Measurements from ENCODE around the gene IWS1. TPM values are rescaled to one million over a fixed set of nuclear protein-coding genes. Genes with fewer than 3 reads are reported as not detected.
A peak's percentile ranks its signal among the peaks of the same experiment; 100 is the strongest.

IWS1 gene
- total RNA-seq, 3 donors from 2014 or later, result 24.0 to 51.8 (median 43.2) TPM

DNA sequence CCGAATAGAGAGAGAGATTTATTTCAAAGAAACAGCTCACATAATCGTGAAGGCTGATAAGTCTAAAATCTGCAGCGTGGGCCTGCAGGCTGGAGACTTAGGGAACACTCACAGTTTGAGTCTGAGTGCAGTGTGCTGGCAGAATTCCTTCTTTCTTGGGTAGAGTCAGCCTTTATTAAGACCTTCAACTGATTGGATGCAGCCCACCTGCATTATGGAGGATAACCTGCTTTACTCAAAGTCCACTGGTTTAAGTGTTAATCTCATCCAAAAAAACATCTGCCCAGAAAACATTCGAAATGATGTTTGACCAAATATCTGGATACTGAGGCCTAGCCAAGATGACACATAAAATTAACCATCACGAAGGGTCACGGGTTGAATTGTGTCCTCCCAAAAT, 91.8 kb downstream of the IWS1 start:
- DNase-seq (ENCODE audit: low spot score in 2 of 2), result peak in 1 of 2 donors; percentile 8
- Histone ChIP-seq H3K9me3 (peaks cover 0 to under 1% of the 10 kb centered on the region in 2 donors), H3K27me3 (no peaks in the 10 kb centered on the region), H3K27ac (no peak overlapping the region), H3K36me3 (no peaks in the 10 kb centered on the region), H3K4me3 (no peak overlapping the region), H3K4me1 (no peaks in the 10 kb centered on the region)
- no peak for TF ChIP-seq POLR2AphosphoS5 (IDR thresholded peaks at IDR 0.05)
- TF ChIP-seq, protein P1, sequence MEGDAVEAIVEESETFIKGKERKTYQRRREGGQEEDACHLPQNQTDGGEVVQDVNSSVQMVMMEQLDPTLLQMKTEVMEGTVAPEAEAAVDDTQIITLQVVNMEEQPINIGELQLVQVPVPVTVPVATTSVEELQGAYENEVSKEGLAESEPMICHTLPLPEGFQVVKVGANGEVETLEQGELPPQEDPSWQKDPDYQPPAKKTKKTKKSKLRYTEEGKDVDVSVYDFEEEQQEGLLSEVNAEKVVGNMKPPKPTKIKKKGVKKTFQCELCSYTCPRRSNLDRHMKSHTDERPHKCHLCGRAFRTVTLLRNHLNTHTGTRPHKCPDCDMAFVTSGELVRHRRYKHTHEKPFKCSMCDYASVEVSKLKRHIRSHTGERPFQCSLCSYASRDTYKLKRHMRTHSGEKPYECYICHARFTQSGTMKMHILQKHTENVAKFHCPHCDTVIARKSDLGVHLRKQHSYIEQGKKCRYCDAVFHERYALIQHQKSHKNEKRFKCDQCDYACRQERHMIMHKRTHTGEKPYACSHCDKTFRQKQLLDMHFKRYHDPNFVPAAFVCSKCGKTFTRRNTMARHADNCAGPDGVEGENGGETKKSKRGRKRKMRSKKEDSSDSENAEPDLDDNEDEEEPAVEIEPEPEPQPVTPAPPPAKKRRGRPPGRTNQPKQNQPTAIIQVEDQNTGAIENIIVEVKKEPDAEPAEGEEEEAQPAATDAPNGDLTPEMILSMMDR (IDR thresholded peaks at IDR 0.05), result no peak
- no peak for TF ChIP-seq POLR2A (IDR thresholded peaks at IDR 0.05)
- intact Hi-C loops (cut with DNase I; ENCODE audit: low total_unique reads), result no loop called here

DNA sequence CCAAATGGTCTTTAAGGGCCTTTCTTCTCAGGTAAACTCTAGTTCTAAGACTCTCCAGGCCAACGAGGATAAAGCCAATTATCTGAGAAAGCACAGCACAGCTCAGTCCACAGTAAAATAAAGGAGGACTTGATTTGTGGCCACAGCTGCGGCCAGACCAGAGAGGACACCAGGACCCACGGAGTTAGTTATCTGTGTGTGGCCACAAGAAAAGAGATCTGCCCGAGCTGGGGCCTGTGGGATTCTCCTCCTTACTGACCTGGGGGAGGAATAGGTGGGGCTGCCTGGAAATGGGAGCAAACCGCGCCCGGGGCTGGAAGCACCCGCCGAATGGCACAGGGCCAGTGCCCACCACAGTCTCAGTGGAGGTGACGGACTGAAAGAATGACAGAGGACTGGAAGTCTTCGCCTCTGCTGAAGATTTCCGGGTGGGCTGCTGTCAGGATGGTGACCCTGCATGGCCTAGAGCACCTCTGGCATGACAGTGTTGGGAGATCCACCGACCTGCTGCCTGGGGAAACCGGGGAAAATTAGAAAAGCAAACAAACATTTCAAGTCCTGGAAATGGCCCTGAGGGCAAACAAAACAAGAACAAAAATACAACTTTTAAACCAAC, 94.8 kb downstream of the IWS1 start:
- no peak overlapping the region for H3K27ac ChIP-seq

More for the DNA sequence above, 94.8 kb downstream of the IWS1 start:
- intact Hi-C loops (cut with DNase I; ENCODE audit: low total_unique reads), result no loop called here
- no peak overlapping the region for H3K4me3 ChIP-seq
- no peaks in the 10 kb centered on the region for H3K4me1 ChIP-seq
- no peaks in the 10 kb centered on the region for H3K27me3 ChIP-seq
- TF ChIP-seq, protein P1 (IDR thresholded peaks at IDR 0.05), result no peak
- TF ChIP-seq POLR2A (IDR thresholded peaks at IDR 0.05), result no peak
- no peaks in the 10 kb centered on the region for H3K9me3 ChIP-seq
- no peaks in the 10 kb centered on the region for H3K36me3 ChIP-seq
- peak in 1 of 2 donors; percentile 10 for DNase-seq (ENCODE audit: low spot score in 2 of 2)

Other genes with a start within 250 kb of the IWS1 start
- gene ERCC3, start 232.3 kb downstream of the IWS1 start, total RNA-seq, result 10 to 100 TPM; 37.3 to 55.2 (median 41.0) TPM
- gene MAP3K2, start 138.5 kb downstream of the IWS1 start, total RNA-seq, result 10 to 100 TPM; 55.7 to 62.2 (median 58.4) TPM
- gene PROC, start 108.1 kb downstream of the IWS1 start, total RNA-seq, result not detected
- 1 to 10 TPM in 1 of 3 donors, under 1 TPM in 1, not detected in 1; 0.32 to 2.3 TPM for gene MYO7B, start 9.2 kb upstream of the IWS1 start, total RNA-seq
- not detected for gene GPR17, start 119.7 kb upstream of the IWS1 start, total RNA-seq
- 10 to 100 TPM in 2 of 3 donors, 1 to 10 TPM in 1; 9.5 to 27.9 (median 19.4) TPM for gene LIMS2, start 149.0 kb upstream of the IWS1 start, total RNA-seq
- gene SFT2D3, start 175.0 kb upstream of the IWS1 start, total RNA-seq, result 10 to 100 TPM in 2 of 3 donors, 1 to 10 TPM in 1; 9.8 to 12.3 (median 10.9) TPM

All from breast epithelium (tissue), 4 donors.